H1 (cell line): ENCODE results near the gene GLB1L2. TPM values are rescaled to one million over a fixed set of nuclear protein-coding genes. Genes with fewer than 3 reads are reported as not detected.
A peak's percentile ranks its signal among the peaks of the same experiment; 100 is the strongest.

Source experiments
- CTCF ChIA-PET: fragments of 300-600 bp; sonication (Branson Sonifier 250); formaldehyde crosslinking; loops from one replicate; lab custom pipeline; 2021; ENCODE audit not compliant: partially characterized antibody; lab: Charles Lee
- POLR2A ChIA-PET: fragments of 300-600 bp; sonication (Branson Sonifier 250); formaldehyde crosslinking; loops from one replicate; lab custom pipeline; 2021; ENCODE audit warnings: inconsistent platforms; ENCODE audit not compliant: partially characterized antibody; lab: Charles Lee
- DNase-seq, 2 experiments: peaks; one replicate each; pipeline versions ENCODE4 v3.0.0 to v3.0.0-alpha.2; 2010 to 2022; ENCODE audit warnings: low spot score in 2 of 2, low read depth in 1 of 2, mixed read lengths in 1 of 2
- FAIRE-seq: peaks from 2 replicates; lab custom pipeline; 2011; peaks lifted over from hg19 to GRCh38; lab: Jason Lieb, UNC
- H2AFZ ChIP-seq: 2 replicates; pipeline ENCODE4 v1.8.1; 2012; ENCODE audit warnings: low read length, inconsistent platforms
- H2AK5ac ChIP-seq: 2 replicates; pipeline ENCODE4 v1.6.1; 2013; ENCODE audit warnings: low read depth, low read length
- H2BK120ac ChIP-seq: replicated peaks from 2 replicates; pipeline ENCODE3; 2013; ENCODE audit warnings: low read depth, low read length, inconsistent platforms
- H2BK12ac ChIP-seq: 2 replicates; pipeline ENCODE4 v1.6.1; 2013; ENCODE audit warnings: low read depth, low read length
- H2BK15ac ChIP-seq: 2 replicates; pipeline ENCODE4 v1.6.1; 2013; ENCODE audit warnings: low read length
- H2BK20ac ChIP-seq: 2 replicates; pipeline ENCODE4 v1.6.1; 2013; ENCODE audit warnings: low read length
- H2BK5ac ChIP-seq: 2 replicates; pipeline ENCODE4 v1.6.1; 2013; ENCODE audit warnings: low read depth, low read length
- H3K14ac ChIP-seq: 2 replicates; pipeline ENCODE4 v1.6.1; 2013; ENCODE audit warnings: inconsistent platforms; ENCODE audit not compliant: insufficient read length
- H3K18ac ChIP-seq: 2 replicates; pipeline ENCODE4 v1.6.1; 2013; ENCODE audit warnings: low read length; ENCODE audit errors: extremely low read depth
- H3K23ac ChIP-seq: 2 replicates; pipeline ENCODE4 v1.6.1; 2013; ENCODE audit warnings: inconsistent platforms; ENCODE audit not compliant: insufficient read length
- H3K23me2 ChIP-seq: 2 replicates; pipeline ENCODE4 v1.6.1; 2013; ENCODE audit warnings: low read depth, low read length
- H3K27ac ChIP-seq: 2 replicates; pipeline ENCODE4 v1.6.1; 2011; ENCODE audit warnings: low read depth, low read length, inconsistent platforms
- H3K27me3 ChIP-seq, 4 experiments: replicated peaks in 1 of 4; 1 replicate in 1 of 4; 2 replicates in 3 of 4; pipeline versions ENCODE4 v1.6.1 to v1.8.1; 2011 to 2013; ENCODE audit warnings: low read length in 3 of 4, mild to moderate bottlenecking in 3 of 4, inconsistent platforms in 2 of 4, mixed read lengths in 2 of 4, moderate library complexity in 1 of 4; ENCODE audit not compliant: control insufficient read depth in 3 of 4, insufficient read depth in 3 of 4; ENCODE audit errors: extremely low read depth in 1 of 4
- H3K36me3 ChIP-seq, 4 experiments: 2 replicates each; pipeline versions ENCODE4 v1.6.1 to v1.8.1; 2011 to 2013; ENCODE audit warnings: mild to moderate bottlenecking in 4 of 4, low read length in 3 of 4, moderate library complexity in 2 of 4, control low read depth in 1 of 4, inconsistent platforms in 1 of 4; ENCODE audit not compliant: insufficient read depth in 4 of 4, control insufficient read depth in 2 of 4
- H3K4ac ChIP-seq: replicated peaks from 2 replicates; pipeline ENCODE3; 2013; ENCODE audit warnings: low read length, low read depth, mixed read lengths, inconsistent platforms; ENCODE audit not compliant: insufficient read length
- H3K4me1 ChIP-seq, 4 experiments: replicated peaks in 1 of 4; 1 replicate in 1 of 4; 2 replicates in 3 of 4; pipeline versions ENCODE4 v1.6.1 to v1.8.1; 2011 to 2013; ENCODE audit warnings: low read length in 3 of 4, inconsistent platforms in 2 of 4, mixed read lengths in 1 of 4; ENCODE audit not compliant: insufficient read depth in 4 of 4, control insufficient read depth in 3 of 4
- H3K4me2 ChIP-seq, 2 experiments: 2 replicates each; pipeline versions ENCODE4 v1.6.1 to v1.8.1; 2011 to 2013; ENCODE audit warnings: low read depth in 2 of 2, low read length in 2 of 2, control low read depth in 1 of 2, inconsistent platforms in 1 of 2, mild to moderate bottlenecking in 1 of 2; ENCODE audit not compliant: insufficient read depth in 1 of 2
- H3K4me3 ChIP-seq, 4 experiments: fragments of 200-600, 300-600 bp in 1 of 4; sonication (generic), shearing (Covaris generic), sonication (Bioruptor Twin) in 1 of 4; 2 replicates each; pipeline versions ENCODE4 v1.5.1 to v1.8.1; 2011 to 2016; ENCODE audit warnings: low read length in 4 of 4, low read depth in 3 of 4, control low read depth in 2 of 4, inconsistent platforms in 2 of 4, mild to moderate bottlenecking in 2 of 4, mixed read lengths in 1 of 4, moderate library complexity in 1 of 4; ENCODE audit not compliant: insufficient read depth in 2 of 4; ENCODE audit errors: extremely low read depth in 1 of 4
- H3K56ac ChIP-seq: replicated peaks from 2 replicates; pipeline ENCODE3; 2013; ENCODE audit warnings: low read depth, mild to moderate bottlenecking, mixed read lengths, low read length, inconsistent platforms; ENCODE audit not compliant: insufficient read length
- H3K79me1 ChIP-seq: 2 replicates; pipeline ENCODE4 v1.6.1; 2013; ENCODE audit warnings: low read depth, low read length, control low read depth
- H3K79me2 ChIP-seq, 2 experiments: 2 replicates each; pipeline versions ENCODE4 v1.6.1 to v1.8.1; 2012 to 2013; ENCODE audit warnings: low read length in 2 of 2, mild to moderate bottlenecking in 2 of 2, inconsistent platforms in 1 of 2; ENCODE audit not compliant: insufficient read depth in 2 of 2, control insufficient read depth in 1 of 2
- H3K9ac ChIP-seq, 4 experiments: replicated peaks in 1 of 4; 1 replicate in 1 of 4; 2 replicates in 3 of 4; pipeline versions ENCODE4 v1.6.1 to v1.8.1; 2011 to 2013; ENCODE audit warnings: low read depth in 3 of 4, low read length in 3 of 4, control low read depth in 2 of 4, mild to moderate bottlenecking in 2 of 4, moderate library complexity in 2 of 4, inconsistent platforms in 1 of 4; ENCODE audit errors: extremely low read depth in 1 of 4
- H3K9me3 ChIP-seq, 2 experiments: 2 replicates each; pipeline versions ENCODE4 v1.6.1 to v1.8.1; 2012 to 2013; ENCODE audit warnings: mild to moderate bottlenecking in 2 of 2, moderate library complexity in 2 of 2, control low read depth in 1 of 2, inconsistent platforms in 1 of 2, low read depth in 1 of 2, low read length in 1 of 2, mixed read lengths in 1 of 2; ENCODE audit not compliant: insufficient read depth in 2 of 2
- H4K20me1 ChIP-seq, 2 experiments: replicated peaks in 1 of 2; 2 replicates each; pipeline versions ENCODE3 to v1.8.1; 2011 to 2013; ENCODE audit warnings: inconsistent platforms in 2 of 2, low read length in 2 of 2, mild to moderate bottlenecking in 1 of 2; ENCODE audit not compliant: insufficient read depth in 2 of 2, control insufficient read depth in 1 of 2
- H4K5ac ChIP-seq: 2 replicates; pipeline ENCODE4 v1.6.1; 2013; ENCODE audit warnings: low read length, low read depth, mixed read lengths, inconsistent platforms; ENCODE audit not compliant: insufficient read length
- H4K8ac ChIP-seq: 2 replicates; pipeline ENCODE4 v1.8.0; 2013; ENCODE audit warnings: mild to moderate bottlenecking, moderate library complexity, low read length, inconsistent platforms; ENCODE audit not compliant: insufficient read depth; ENCODE audit errors: extremely low read depth
- H4K91ac ChIP-seq: replicated peaks from 2 replicates; pipeline ENCODE3; 2013; ENCODE audit warnings: low read length, mixed read lengths, inconsistent platforms; ENCODE audit not compliant: insufficient read length
- ASH2L ChIP-seq: fragments of 200-600, 300-600 bp; sonication (generic); IDR thresholded peaks from one replicate; pipeline ENCODE4 v1.7.1; 2017; ENCODE audit warnings: low read length
- GTF2F1 ChIP-seq: IDR thresholded peaks from 2 replicates; pipeline ENCODE4 v1.6.1; 2012; ENCODE audit warnings: low read depth, low read length, improper control_type of control experiment, borderline replicate concordance
- MAX ChIP-seq: IDR thresholded peaks from 2 replicates; pipeline ENCODE4 v1.6.1; 2012; ENCODE audit warnings: inconsistent platforms
- RXRA ChIP-seq: IDR thresholded peaks from 2 replicates; pipeline ENCODE4 v1.6.1; 2011; ENCODE audit warnings: low read depth, mild to moderate bottlenecking, low read length, moderate library complexity; ENCODE audit not compliant: insufficient read depth
- SIX5 ChIP-seq: IDR thresholded peaks from 2 replicates; pipeline ENCODE4 v1.6.1; 2011; ENCODE audit warnings: mild to moderate bottlenecking, low read depth, low read length
- WGBS, 2 experiments: shearing (Covaris generic) in 1 of 2; methylation state at CpG; one replicate each; pipeline versions ENCODE4 v1.1.6 to v1.1.7; 2013 to 2015; ENCODE audit warnings: low lambda C conversion rate in 2 of 2, mixed read lengths in 2 of 2, inconsistent platforms in 1 of 2, low coverage in 1 of 2, missing lambda C conversion rate in 1 of 2; ENCODE audit not compliant: insufficient replicate concordance in 2 of 2, insufficient coverage in 1 of 2, insufficient read length in 1 of 2; ENCODE audit errors: extremely low coverage in 1 of 2, missing lambda C conversion rate in 1 of 2; 5-methylcytosine and 5-hydroxymethylcytosine counted together
- polyA plus RNA-seq, 7 experiments: library from polyadenylated mRNA; depleted of rRNA in 3 of 7; stranded (reverse) in 5 of 7; unstranded in 2 of 7; fragments of >200 nt in 5 of 7; fragments of 200-250 nt in 2 of 7; gene quantifications; 1 replicate in 5 of 7; 2 replicates in 1 of 7; 4 replicates in 1 of 7; pipeline versions ENCODE4 v1.2.1 to v1.2.3, GENCODE V29; 2011 to 2013; ENCODE audit warnings: missing spikeins in 2 of 7, mixed read lengths in 2 of 7
- total RNA-seq: library from RNA; stranded (reverse); fragmentation: NEBNext Ultra II Directional; extraction: Animal tissue kit (Norgen Biotek cat#: 25700); gene quantifications from 2 replicates; pipeline ENCODE4 v1.2.1, GENCODE V29; 2021
- TF ChIP-seq, protein P1 (sequence below): IDR thresholded peaks from 2 replicates; pipeline ENCODE4 v1.6.1; 2011; ENCODE audit warnings: low read depth, mild to moderate bottlenecking, low read length; ENCODE audit not compliant: insufficient read depth

Gene GLB1L2
- total and polyA plus RNA-seq, 2 of the 8 experiments (the other 6 are each of a cell fraction or from before 2014, with no cell fraction given), result 4.4 to 7.9 TPM

DNA sequence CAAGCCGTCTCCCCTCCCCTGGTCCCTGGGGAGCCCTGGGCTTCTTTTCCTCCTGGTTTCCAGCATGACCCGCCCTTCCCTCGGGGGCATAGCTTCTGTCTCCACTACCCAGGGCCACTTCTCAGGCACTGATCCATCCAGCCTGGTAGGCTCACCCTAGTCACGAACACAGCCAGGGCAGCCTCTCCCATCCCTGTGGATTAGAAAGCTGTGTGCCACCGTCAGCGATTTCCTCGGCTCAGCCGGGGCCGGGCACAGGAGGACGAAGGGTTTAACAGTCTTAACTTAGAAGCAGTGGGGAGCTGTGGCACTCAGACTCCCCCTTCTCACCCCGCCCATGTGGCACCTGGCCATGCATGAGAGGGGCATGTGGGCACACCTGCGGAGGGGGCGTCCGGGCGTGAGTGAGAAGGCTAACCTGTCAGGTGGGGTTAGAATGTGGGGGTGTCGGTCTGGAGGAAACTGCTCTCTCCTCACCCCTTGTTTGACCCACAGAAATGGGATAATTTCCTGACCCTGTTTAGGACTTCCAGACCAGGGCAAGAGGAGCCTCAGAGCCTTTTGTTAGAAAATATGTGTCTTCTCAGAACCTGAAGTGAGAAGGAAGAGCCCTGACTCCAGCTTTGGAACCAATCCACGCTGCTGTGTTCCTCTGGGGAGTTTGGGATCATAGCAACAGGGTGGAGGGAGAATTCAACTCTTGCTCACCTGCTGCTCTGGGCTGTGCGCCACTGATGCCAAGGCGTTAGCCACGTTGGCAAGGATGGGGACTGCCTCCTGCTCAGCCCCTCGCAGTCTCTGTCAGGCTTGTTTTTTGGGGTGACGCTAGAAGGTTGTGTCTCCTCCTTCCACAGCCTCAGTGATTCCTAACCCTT lies 14.6 kb downstream of the GLB1L2 start:
- TF ChIP-seq RXRA (no peak), GTF2F1 (no peak), ASH2L (no peak), MAX (no peak), SIX5 (no peak)
- TF ChIP-seq, protein P1, sequence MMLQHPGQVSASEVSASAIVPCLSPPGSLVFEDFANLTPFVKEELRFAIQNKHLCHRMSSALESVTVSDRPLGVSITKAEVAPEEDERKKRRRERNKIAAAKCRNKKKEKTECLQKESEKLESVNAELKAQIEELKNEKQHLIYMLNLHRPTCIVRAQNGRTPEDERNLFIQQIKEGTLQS, result no peak
- no peak overlapping the region for H3K14ac ChIP-seq
- H3K9ac ChIP-seq, result no peak overlapping the region; a peak in 1 of 7 replicates
- no peak overlapping the region for H2BK120ac ChIP-seq
- H4K8ac ChIP-seq, result no peak overlapping the region
- no peak overlapping the region for H3K27ac ChIP-seq
- no peak overlapping the region for H3K4me3 ChIP-seq
- no peak overlapping the region for H3K23ac ChIP-seq
- no peak overlapping the region for H2AFZ ChIP-seq
- no peaks in the 10 kb centered on the region; a peak in 1 of 7 replicates for H3K27me3 ChIP-seq
- no peak for FAIRE-seq
- H3K18ac ChIP-seq, result no peak overlapping the region
- no peak overlapping the region for H3K56ac ChIP-seq
- no peak overlapping the region for H2BK20ac ChIP-seq
- peak in 1 of 2 experiments; percentile 35 for DNase-seq
- no peaks in the 10 kb centered on the region for H4K20me1 ChIP-seq
- no peaks in the 10 kb centered on the region for H3K23me2 ChIP-seq
- H3K4me1 ChIP-seq, result peaks cover 0 to 3% (median 1%) of the 10 kb centered on the region in 4 experiments; a peak in 3 of 7 replicates
- H3K79me1 ChIP-seq, result no peaks in the 10 kb centered on the region
- H3K9me3 ChIP-seq, result no peaks in the 10 kb centered on the region
- no peaks in the 10 kb centered on the region for H3K79me2 ChIP-seq
- H3K36me3 ChIP-seq, result no peaks in the 10 kb centered on the region
- H4K5ac ChIP-seq, result no peak overlapping the region
- CTCF ChIA-PET, result interaction anchor here (0.6 to 2.7 kb wide), 4 partner anchors 11 to 231 kb away, joined by 3 to 8 read pairs (median 4); no protein-coding TSS in a partner anchor
- POLR2A ChIA-PET, result interaction anchor here (1.1 kb wide), 1 partner anchor 12 kb away, joined by 3 read pairs; no protein-coding TSS in a partner anchor
- H3K4ac ChIP-seq, result no peak overlapping the region
- 90% methylated on average over 22 of the region's 22 CpGs; no CpG with 5 or more reads in 1 of the 2 experiments for WGBS, 2 experiments
- H2BK15ac ChIP-seq, result no peak overlapping the region
- H2BK12ac ChIP-seq, result no peak overlapping the region
- H2BK5ac ChIP-seq, result no peak overlapping the region
- H3K4me2 ChIP-seq, result no peak overlapping the region
- peak overlapping the region; percentile 39 for H4K91ac ChIP-seq
- no peak overlapping the region for H2AK5ac ChIP-seq
